GM18508 (cell line): ENCODE data around the gene MAN2A2.

Source experiments
- ATAC-seq: cut with Tn5 transposase; IDR thresholded peaks from one replicate; pipeline ENCODE4 v1.9.1; 2021; ENCODE audit warnings: moderate number of reproducible peaks; ENCODE audit not compliant: insufficient read depth, unreplicated experiment

Gene MAN2A2

DNA sequence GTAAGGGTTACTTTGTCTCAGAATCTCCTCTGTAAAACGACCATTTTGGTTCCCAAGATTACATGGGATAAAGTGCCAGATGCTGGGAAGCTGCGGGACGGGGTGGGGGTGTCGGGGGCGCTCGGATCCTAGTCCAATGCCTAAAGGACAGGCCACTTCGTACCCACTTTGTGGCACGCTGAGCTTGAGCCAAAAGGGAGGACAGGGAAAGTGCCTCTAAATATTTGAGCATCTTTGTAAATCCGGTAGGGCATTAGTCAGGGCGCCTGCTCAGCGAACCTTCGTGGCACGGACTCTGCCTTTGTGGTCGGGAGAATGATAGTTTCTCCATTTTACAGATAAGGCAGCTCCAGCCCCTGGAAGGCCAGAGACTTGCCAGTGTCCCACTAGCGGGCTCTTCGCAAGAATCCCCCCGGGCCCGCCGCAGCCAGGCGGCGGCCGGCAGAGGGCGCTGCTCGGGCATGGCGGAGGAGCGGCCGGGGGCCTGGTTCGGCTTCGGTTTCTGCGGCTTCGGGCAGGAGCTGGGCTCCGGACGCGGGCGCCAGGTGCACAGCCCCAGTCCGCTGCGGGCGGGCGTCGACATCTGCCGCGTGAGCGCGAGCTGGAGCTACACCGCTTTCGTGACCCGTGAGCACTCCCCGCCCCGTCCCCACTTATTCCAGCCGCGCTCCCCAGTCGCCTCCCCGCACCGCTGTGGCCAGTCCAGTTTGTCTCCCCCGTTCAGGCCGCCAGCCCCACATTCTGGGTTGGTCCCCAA, 53.4 kb downstream of the MAN2A2 start:
- no peak for ATAC-seq

DNA sequence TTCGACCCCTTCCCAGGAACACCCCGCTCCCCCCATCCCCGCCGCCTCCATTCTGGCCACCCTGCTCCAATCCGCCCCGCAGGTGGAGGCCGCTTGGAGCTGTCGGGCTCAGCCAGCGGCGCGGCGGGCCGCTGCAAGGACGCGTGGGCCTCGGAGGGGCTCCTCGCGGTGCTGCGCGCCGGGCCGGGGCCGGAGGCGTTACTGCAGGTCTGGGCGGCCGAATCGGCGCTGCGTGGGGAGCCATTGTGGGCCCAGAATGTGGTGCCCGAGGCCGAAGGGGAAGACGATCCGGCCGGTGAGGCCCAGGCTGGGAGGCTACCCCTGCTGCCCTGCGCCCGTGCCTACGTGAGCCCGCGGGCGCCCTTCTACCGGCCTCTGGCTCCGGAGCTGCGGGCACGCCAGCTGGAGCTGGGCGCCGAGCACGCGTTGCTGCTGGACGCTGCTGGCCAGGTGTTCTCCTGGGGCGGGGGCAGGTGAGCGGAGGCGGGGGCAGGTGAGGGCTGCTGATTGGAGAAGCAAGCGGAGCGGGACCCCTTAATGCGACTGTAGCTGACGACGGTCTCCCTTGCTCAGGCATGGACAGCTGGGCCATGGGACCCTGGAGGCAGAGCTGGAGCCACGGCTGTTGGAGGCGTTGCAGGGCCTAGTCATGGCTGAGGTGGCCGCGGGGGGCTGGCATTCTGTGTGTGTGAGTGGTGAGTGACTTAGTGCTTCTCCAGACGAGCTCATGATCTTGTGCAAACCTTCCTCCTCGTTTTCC, 54.1 kb downstream of the MAN2A2 start:
- no peak for ATAC-seq

DNA sequence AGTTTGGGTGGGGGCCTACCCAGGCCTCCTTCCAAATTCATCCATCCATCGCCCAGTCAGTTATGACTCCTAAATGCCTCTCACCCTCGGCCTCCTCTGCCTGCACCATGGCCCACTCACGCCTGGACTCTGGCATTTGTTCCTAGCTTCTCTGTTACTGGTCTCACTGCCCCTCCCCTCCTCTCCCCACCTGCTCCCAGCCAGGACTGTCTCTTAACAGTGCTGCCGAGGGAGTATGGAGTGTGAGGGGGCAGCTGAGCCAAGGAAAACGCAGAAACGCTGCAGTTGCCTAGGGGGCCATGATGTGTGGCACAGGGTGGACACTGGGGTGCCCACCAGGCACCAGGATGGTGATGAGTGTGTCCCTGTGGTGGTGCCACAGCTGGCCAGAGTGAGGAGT, 54.7 kb downstream of the MAN2A2 start:
- no peak for ATAC-seq

DNA sequence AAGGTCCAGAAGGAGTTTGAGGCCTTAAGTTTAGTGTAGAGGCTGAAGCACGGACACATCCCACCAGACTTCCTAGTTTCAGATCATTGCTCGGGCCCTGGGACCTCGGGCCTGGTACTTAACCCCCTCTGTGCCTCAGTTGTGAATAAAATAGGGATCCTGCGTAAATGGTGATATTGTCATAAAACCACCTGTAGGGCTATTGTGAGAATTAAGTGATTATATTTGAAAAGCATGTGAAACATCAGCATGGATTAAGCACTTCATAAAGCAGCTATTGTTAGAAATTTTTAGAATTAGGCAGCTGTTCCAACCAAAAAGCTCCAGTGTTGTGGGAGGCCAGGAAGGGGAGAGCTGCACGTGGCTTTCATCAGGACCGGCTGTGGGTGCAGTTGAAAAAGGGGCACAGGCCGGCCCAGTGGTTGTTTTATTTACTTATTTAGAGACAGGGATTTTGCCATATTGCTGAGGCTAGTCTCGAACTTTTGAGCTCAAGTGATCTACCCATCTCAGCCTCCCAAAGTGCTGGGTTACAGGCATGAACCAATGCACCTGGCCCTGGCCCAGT, 56.0 kb downstream of the MAN2A2 start:
- no peak for ATAC-seq

DNA sequence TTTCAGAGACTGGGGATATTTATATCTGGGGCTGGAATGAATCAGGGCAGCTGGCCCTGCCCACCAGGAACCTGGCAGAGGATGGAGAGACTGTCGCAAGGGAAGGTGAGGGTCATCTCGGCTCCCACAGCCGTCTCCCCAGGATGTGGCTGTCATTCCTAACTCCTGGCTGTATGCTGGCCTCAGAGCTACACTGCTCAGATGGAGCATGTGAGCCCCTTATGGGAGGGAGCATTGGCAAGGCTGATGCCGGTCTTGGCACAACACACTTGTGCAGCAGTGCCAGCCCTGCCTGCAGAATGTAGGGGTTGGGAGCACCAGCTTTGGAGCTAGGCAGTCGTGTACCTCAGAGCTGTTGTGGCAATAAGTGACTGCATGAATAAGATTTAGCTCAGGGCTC, 56.8 kb downstream of the MAN2A2 start:
- no peak for ATAC-seq

DNA sequence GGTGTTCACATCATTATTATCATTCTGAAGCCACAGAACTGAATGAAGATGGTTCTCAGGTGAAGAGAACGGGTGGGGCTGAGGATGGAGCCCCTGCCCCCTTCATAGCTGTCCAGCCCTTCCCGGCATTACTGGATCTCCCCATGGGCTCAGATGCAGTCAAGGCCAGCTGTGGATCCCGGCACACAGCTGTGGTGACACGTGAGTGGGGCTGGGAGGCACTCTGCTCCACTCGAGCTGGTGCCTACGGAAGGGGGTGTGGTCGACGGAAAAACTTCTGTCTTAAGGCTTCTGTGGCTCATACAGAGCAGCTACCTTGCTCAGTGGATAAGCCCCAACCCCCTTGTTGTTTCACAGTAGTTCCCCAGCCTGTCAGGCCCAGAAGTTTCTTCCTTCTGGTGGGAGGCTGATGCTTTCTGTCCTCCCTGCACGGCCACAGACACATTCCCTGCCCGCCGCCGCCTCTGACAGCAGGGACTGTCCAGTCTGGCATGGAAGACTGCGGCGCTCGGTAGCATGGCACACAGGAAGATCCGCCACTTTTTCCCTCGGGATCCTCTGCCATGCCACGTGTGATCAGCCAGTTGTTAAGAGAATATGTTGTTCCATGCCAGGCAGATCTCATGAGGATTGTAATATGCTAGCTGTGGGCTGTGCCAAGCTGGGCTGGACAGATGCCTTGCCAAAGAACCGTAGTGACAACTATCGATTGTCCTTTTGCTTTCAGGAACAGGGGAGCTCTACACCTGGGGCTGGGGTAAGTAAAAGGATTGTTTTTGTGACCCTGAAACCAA, 57.4 kb downstream of the MAN2A2 start:
- ATAC-seq = no peak

DNA sequence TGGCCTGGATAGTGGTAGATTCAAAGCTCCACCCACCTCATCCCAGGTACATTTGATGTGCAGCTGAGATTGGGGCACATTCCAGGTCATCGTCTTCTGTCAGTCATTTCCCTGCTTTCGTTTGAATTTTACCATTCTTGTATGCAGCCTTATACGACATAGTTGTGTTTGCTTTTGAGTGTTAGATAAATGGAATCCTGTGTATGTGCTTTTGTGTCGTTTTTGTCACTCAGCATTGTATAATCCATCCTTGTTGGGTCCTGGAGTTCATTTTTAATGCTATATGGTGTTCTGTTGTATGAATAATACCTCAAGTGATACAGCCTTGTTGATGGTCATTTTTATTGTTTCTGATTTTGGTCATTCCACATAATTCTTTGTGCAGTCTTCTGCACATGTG, 58.9 kb downstream of the MAN2A2 start:
- ATAC-seq = no peak

DNA sequence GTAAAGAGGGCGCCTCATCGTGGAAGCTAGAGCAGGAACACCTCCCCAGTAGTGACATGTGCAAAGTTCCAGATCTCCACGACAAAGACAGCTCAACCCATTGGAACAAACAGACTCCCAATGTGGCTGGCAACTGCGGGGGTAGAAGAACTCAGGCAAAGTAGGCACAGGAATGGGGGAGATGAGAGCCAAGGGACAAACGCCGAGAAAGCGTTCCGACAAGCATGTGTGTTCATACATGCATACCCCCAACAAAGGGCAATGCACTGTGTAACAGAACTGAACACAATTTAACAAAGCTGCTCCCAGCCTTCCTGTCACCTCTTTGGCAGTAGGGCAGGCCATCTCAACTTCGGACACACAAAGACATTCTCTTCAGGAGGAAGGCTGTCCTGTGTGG, 63.2 kb downstream of the MAN2A2 start:
- no peak for ATAC-seq

DNA sequence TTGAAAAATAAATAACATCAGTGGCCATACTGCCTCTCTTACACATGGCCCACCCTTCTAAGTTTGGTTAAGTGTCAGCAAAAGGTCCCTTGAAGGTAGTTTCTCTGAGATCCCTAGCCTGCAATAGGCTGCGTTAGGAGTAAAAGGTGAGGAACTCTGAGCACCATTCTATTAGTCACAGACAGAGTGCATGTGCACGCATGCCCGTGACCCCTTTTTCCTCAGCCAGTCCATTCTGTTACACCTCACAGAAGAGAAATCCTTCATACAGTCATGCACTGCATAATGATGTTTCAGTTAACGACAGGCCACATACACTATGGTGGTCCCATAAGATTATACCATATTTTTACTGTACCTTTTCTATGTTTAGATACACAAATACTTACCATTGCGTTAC, 64.1 kb downstream of the MAN2A2 start:
- ATAC-seq = no peak

DNA sequence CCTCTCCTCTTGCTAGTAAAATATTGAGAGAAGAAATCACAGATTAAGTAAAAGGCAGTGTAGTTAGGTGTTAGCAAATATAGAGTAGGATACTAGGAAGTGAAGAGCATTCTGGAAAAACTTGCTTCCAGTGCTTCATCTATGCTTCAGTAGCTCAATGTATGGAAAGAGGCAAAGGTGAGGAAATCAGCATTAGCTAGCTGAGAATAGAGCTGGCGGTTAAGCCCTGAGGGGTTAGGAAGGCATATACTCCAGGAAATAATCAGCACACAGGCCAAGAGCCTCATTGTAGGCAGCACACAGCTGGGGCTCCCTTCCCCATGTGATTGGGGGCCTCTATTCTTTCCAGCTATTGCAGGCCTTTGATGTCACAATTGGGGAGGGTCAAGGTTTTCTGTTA, 65.3 kb downstream of the MAN2A2 start:
- no peak for ATAC-seq

DNA sequence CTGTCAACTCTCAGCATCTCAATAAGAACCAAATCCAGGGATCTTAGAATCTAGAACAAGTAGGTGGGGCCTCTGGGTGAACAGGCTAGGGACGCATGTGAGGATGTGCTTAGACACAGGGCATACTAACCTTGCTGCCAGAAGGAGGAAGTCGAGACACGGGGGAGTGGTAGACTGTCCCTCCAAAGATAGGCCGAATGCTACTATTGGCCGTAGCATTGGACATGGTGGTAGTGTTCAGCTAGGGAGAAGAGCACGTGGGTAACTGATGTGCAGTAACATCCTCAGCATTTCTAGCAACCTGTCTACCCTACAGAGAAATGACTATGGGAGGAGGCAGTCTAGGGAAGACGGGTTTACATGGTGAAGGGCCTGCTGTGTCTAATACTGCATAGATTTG, 67.2 kb downstream of the MAN2A2 start:
- ATAC-seq = no peak

DNA sequence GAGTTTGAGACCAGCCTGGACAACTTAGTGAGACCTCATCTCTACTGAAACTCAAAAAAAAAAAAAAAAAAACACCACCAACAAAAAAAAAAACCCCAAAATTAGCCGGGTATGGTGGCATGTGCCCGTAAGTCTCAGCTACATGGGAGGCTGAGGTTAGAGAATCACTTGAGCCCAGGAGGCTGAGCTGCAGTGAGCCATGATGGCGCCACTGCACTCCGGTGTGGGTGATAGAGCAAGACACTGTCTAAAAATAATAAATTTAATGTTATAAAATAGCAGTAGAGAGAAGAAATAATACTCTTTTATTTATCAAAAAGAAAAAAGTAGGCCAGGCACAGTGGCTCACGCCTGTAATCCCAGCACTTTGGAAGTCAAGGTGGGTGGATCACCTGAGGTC, 69.0 kb downstream of the MAN2A2 start:
- ATAC-seq = no peak
